Mucosa of descending colon (tissue), 3 donors: ENCODE measurements around the gene OLFM1. TPM values are rescaled to one million over a fixed set of nuclear protein-coding genes. Genes with fewer than 3 reads are reported as not detected.

Experiments used
- ATAC-seq: fragments of 200-7000 bp; cut with Tn5 transposase; one replicate; pipeline ENCODE4 v1.9.1; 2020; ENCODE audit warnings: mild to moderate bottlenecking, moderate library complexity
- DNase-seq, 3 donors: peaks; one replicate each; pipeline ENCODE4 v3.0.0-alpha.2; 2020
- H3K36me3 ChIP-seq: fragments of 200-600 bp; one replicate; pipeline ENCODE4 v1.8.0; 2021; ENCODE audit warnings: low read depth, mild to moderate bottlenecking
- H3K4me1 ChIP-seq: fragments of 200-600 bp; one replicate; pipeline ENCODE4 v1.8.0; 2021; ENCODE audit warnings: low read depth, mild to moderate bottlenecking
- H3K4me3 ChIP-seq: fragments of 200-600 bp; one replicate; pipeline ENCODE4 v1.8.0; 2021; ENCODE audit warnings: mild to moderate bottlenecking
- H3K9me3 ChIP-seq: fragments of 200-600 bp; one replicate; pipeline ENCODE4 v1.8.0; 2021; ENCODE audit warnings: mild to moderate bottlenecking
- CTCF ChIP-seq: fragments of 200-600 bp; IDR thresholded peaks from one replicate; pipeline ENCODE4 v1.8.0; 2022; ENCODE audit warnings: antibody characterized with exemption, mild to moderate bottlenecking
- intact Hi-C, 2 donors: fragments of 100-400 bp; cut with DNase I in 1 of 2; cut with micrococcal nuclease in 1 of 2; formaldehyde crosslinking; loops; one replicate each; pipeline versions ENCODE4 v1.11.0 to v1.11.1; 2022; cut with DNase I, micrococcal nuclease
- total RNA-seq, 3 donors: library from RNA; stranded (reverse); fragmentation: NEBNext Ultra II Directional in 2 of 3; extraction: Animal tissue kit (Norgen Biotek cat#: 25700) in 2 of 3; gene quantifications; one replicate each; pipeline versions ENCODE4 v1.2.1 to v1.2.4, GENCODE V29; 2021 to 2023
- donor health status: DM: no; HTN: no; CAD: no; lungs with moderate emphysema.
- donor health status: DM: no; HTN: no; CAD: no.
- donor health status: DM: no; HTN: yes; CAD: no.

OLFM1 gene
- total RNA-seq, 3 donors from 2014 or later, result 4.6 to 17.7 (median 13.9) TPM

GRCh38 chr9:135079676-135080075 lies 7.8 kb upstream of the OLFM1 start:
- intact Hi-C loops, result loop anchor here in 1 of 2 donors (10.0 kb wide), 1 partner anchor 265 kb away; no protein-coding TSS in a partner anchor
- no peak overlapping the region for H3K4me3 ChIP-seq
- no peaks in the 10 kb centered on the region for H3K9me3 ChIP-seq
- ATAC-seq (no peak), DNase-seq (no peak)
- no peaks in the 10 kb centered on the region for H3K36me3 ChIP-seq
- peaks cover 6% of the 10 kb centered on the region for H3K4me1 ChIP-seq
- TF ChIP-seq CTCF, result no peak

DNA sequence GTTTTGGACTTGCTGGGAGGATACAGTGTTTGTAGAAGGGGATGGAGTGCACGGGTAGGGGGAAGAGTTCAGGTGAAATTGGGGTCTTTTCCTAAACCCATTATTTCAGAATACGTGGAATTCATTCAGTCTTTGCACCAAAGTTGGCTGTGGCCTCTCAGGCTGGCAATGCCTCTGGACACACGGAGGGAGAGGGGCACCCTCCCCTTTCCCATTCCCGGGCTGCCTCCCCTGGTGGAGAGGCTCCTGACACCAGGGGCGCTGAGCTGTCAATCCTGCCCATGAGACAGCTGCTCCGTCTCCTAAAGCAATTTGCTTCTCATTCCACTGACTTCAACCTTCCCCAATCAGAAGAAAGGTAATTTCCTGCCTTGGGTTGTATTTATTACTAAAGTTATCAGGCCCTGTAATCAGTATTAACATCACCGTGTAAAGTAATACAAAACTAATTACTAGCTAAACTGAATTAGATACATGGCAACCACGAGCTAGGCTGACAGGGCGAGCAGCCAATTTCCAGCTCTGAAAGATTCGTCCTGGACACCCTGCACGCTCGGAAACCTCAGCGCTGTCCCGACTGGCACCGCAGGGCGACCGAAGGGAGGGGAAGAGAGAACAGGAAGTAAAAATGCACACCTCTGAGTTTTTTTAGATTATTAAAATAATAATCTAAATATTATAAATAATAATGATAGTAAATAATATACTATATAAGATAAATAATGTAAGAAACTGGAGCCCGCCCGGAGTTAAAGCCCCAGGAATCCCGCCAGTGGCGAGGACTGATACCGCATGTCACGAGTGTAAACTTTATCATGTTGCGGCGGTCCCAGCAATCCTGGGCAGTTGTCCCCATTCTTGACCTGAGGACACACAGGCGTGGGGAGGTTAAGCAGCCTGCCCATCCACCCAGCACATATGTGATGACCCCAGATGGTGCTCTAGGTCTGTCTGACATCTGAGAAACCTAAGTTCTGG lies 6.9 kb upstream of the OLFM1 start:
- no peaks in the 10 kb centered on the region for H3K36me3 ChIP-seq
- no peak for TF ChIP-seq CTCF
- DNase-seq (peak in 1 of 3 donors; percentile 9), ATAC-seq (no peak)
- peaks cover 8% of the 10 kb centered on the region for H3K4me1 ChIP-seq
- no peaks in the 10 kb centered on the region for H3K9me3 ChIP-seq
- H3K4me3 ChIP-seq, result no peak overlapping the region
- intact Hi-C loops, result loop anchor here in 1 of 2 donors (10.0 kb wide), 1 partner anchor 264 kb away; no protein-coding TSS in a partner anchor

GRCh38 chr9:135081264-135081660 lies 6.2 kb upstream of the OLFM1 start:
- intact Hi-C loops, result loop anchor here in 1 of 2 donors (10.0 kb wide), 1 partner anchor 264 kb away; no protein-coding TSS in a partner anchor
- H3K9me3 ChIP-seq, result no peaks in the 10 kb centered on the region
- peak in 1 of 3 donors; percentile 8 for DNase-seq
- ATAC-seq, result no peak
- peaks cover 8% of the 10 kb centered on the region for H3K4me1 ChIP-seq
- H3K36me3 ChIP-seq, result no peaks in the 10 kb centered on the region
- H3K4me3 ChIP-seq, result no peak overlapping the region
- TF ChIP-seq CTCF, result no peak

- Histone ChIP-seq H3K9me3 (no peaks in the 10 kb centered on the region), H3K4me3 (no peak overlapping the region), H3K4me1 (peaks cover 13% of the 10 kb centered on the region), H3K36me3 (no peaks in the 10 kb centered on the region)
- ATAC-seq (no peak), DNase-seq (no peak)
- intact Hi-C loops, result loop anchor here in 1 of 2 donors (10.0 kb wide), 1 partner anchor 263 kb away; no protein-coding TSS in a partner anchor
- no peak for TF ChIP-seq CTCF
Observed at GRCh38 chr9:135081731-135082130, 5.7 kb upstream of the OLFM1 start.

- no peaks in the 10 kb centered on the region for H3K36me3 ChIP-seq
- ATAC-seq, result no peak
- TF ChIP-seq CTCF, result no peak
- no peak overlapping the region for H3K4me3 ChIP-seq
- peaks cover 20% of the 10 kb centered on the region for H3K4me1 ChIP-seq
- no peaks in the 10 kb centered on the region for H3K9me3 ChIP-seq
- intact Hi-C loops, result loop anchor here in 1 of 2 donors (10.0 kb wide), 1 partner anchor 262 kb away; no protein-coding TSS in a partner anchor
- peak in 1 of 3 donors; percentile 8 for DNase-seq
Observed at GRCh38 chr9:135082536-135082935, 4.9 kb upstream of the OLFM1 start.
